ENCODE results near the gene IPO5. TPM values are rescaled to one million over a fixed set of nuclear protein-coding genes. Genes with fewer than 3 reads are reported as not detected.
"Not testable (repeated sequence)": the region's sequence is repeated elsewhere in the genome, so short reads cannot be mapped to it uniquely, and the experiment has no call there.

Gene IPO5
- total and polyA plus RNA-seq, 9 donors: 53.9 to 200 (median 130) TPM

- DNase-seq: no peak
- Histone ChIP-seq H3K27ac (no peak overlapping the region), H3K4me1 (ENCODE audit: insufficient read depth) (no peaks in the 10 kb centered on the region), H3K9me3 (no peaks in the 10 kb centered on the region), H3K4me3 (no peak overlapping the region), H3K27me3 (no peaks in the 10 kb centered on the region), H3K36me3 (no peaks in the 10 kb centered on the region)
- TF ChIP-seq CTCF (IDR thresholded peaks at IDR 0.05) (no peak), POLR2A (IDR thresholded peaks at IDR 0.05) (no peak), EP300 (IDR thresholded peaks at IDR 0.05) (no peak)
- intact Hi-C loops (cut with DNase I): no loop called here
Observed at GRCh38 chr13:97982286-97982685, 28.8 kb downstream of the IPO5 start.

GRCh38 chr13:97986835-97987234, 33.4 kb downstream of the IPO5 start:
- Histone ChIP-seq H3K27me3 (no peaks in the 10 kb centered on the region), H3K4me1 (ENCODE audit: insufficient read depth) (no peaks in the 10 kb centered on the region), H3K4me3 (no peak overlapping the region), H3K36me3 (no peaks in the 10 kb centered on the region), H3K9me3 (no peaks in the 10 kb centered on the region), H3K27ac (no peak overlapping the region)
- intact Hi-C loops (cut with DNase I): no loop called here
- no peak for TF ChIP-seq POLR2A (IDR thresholded peaks at IDR 0.05)
- no peak for TF ChIP-seq CTCF (IDR thresholded peaks at IDR 0.05)
- no peak for TF ChIP-seq EP300 (IDR thresholded peaks at IDR 0.05)
- 90 to 97% (median 94%) methylated on average over 3 of the region's 3 CpGs for WGBS, 3 donors
- DNase-seq: no peak

GRCh38 chr13:97999653-98000052, 46.2 kb downstream of the IPO5 start:
- Histone ChIP-seq H3K4me3 (no peak overlapping the region), H3K27ac (no peak overlapping the region), H3K36me3 (no peaks in the 10 kb centered on the region), H3K27me3 (no peaks in the 10 kb centered on the region), H3K9me3 (no peaks in the 10 kb centered on the region), H3K4me1 (ENCODE audit: insufficient read depth) (no peaks in the 10 kb centered on the region)
- no peak for DNase-seq
- intact Hi-C loops (cut with DNase I): no loop called here
- TF ChIP-seq CTCF (IDR thresholded peaks at IDR 0.05): no peak
- 98 to 100% (median 99%) methylated on average over 2 of the region's 2 CpGs for WGBS, 3 donors

- WGBS, 3 donors: 67 to 81% (median 72%) methylated on average over 3 of the region's 3 CpGs
- H3K4me3 ChIP-seq: no peak overlapping the region
- no peaks in the 10 kb centered on the region for H3K9me3 ChIP-seq
- no peak overlapping the region for H3K27ac ChIP-seq
- no peak for DNase-seq
- H3K36me3 ChIP-seq: no peaks in the 10 kb centered on the region
- TF ChIP-seq CTCF (IDR thresholded peaks at IDR 0.05) (no peak), EP300 (IDR thresholded peaks at IDR 0.05) (no peak), POLR2A (IDR thresholded peaks at IDR 0.05) (no peak)
- H3K4me1 ChIP-seq (ENCODE audit: insufficient read depth): no peaks in the 10 kb centered on the region
- no peaks in the 10 kb centered on the region for H3K27me3 ChIP-seq
- intact Hi-C loops (cut with DNase I): no loop called here
Observed at GRCh38 chr13:98004107-98004506, 50.6 kb downstream of the IPO5 start.

GRCh38 chr13:98004997-98005396, 51.5 kb downstream of the IPO5 start:
- H3K9me3 ChIP-seq; H3K4me3 ChIP-seq; H3K27ac ChIP-seq; intact Hi-C loops (cut with DNase I); DNase-seq; H3K36me3 ChIP-seq; H3K27me3 ChIP-seq; H3K4me1 ChIP-seq (ENCODE audit: insufficient read depth): not testable (repeated sequence)
- 91 to 95% (median 94%) methylated on average over 8 of the region's 8 CpGs for WGBS, 3 donors

All from ovary (tissue), 9 donors.